22Rv1 (cell line): Measurements from ENCODE around the gene LILRA5.
"Not testable (repeated sequence)": the region's sequence is repeated elsewhere in the genome, so short reads cannot be mapped to it uniquely, and the experiment has no call there.

Source experiments
- H3K27ac ChIP-seq: fragments of 450-650 bp; 2 replicates; pipeline ENCODE4 v1.5.1; 2017
- ZFX ChIP-seq: fragments of 450-650 bp; IDR thresholded peaks from 2 replicates; pipeline ENCODE4 v1.6.1; 2017; ENCODE audit warnings: antibody characterized with exemption, borderline replicate concordance
- TF ChIP-seq, protein P1 (sequence below): fragments of 450-650 bp; IDR thresholded peaks from 2 replicates; pipeline ENCODE4 v1.5.1; 2017; ENCODE audit warnings: mild to moderate bottlenecking

Gene LILRA5

DNA sequence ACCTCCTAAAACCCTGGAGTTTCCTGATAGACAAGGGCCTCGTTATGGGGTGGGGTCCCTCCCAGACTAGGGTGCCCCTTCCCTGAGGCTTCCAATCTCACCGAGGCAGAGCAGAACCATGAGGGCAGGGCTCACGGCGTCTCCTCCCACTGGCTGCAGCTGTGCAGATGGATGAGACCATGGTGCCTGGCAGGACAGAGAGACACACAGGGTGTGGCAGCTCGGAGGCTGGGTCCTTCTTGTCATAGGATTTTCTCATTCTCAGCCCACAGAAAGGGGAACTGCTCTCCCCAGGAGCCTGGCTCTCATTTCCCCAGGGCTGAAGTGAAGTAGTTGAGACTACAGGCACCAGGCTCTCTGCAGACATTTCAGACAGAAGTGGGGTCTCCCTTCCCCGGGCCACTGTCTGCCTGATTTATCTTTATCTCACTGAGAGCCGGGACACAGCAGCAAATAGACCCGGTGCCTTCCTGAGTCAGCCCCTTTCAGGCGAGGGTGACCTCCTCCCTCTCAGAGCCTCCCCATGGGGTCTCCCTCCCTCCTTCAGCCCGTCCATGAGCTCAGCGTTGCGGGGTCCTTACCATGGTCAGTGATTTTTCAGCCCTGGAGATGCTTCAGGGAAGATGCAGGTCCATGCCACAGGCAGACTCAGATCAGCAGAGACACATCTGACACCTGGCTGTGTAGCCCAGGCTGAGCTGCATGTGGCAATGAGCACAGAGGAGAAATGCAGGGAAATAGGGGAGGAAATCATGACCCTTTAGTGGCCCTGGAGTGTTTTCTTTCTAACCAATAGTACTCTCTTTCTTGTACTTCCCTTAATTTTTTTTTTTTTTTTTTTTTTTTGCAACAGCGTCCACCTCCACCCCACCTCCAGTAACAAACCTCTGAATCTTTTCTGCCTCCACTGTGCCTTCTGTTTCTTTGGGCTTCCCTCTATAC lies at the start of gene LILRA5:
LILRA5 (minus strand) TSS at position 731 of the 942 bp plus-strand sequence; CDS start at position 584, 147 bp downstream.
- no peak within 1 kb of the TSS for H3K27ac ChIP-seq
- TF ChIP-seq, protein P1, sequence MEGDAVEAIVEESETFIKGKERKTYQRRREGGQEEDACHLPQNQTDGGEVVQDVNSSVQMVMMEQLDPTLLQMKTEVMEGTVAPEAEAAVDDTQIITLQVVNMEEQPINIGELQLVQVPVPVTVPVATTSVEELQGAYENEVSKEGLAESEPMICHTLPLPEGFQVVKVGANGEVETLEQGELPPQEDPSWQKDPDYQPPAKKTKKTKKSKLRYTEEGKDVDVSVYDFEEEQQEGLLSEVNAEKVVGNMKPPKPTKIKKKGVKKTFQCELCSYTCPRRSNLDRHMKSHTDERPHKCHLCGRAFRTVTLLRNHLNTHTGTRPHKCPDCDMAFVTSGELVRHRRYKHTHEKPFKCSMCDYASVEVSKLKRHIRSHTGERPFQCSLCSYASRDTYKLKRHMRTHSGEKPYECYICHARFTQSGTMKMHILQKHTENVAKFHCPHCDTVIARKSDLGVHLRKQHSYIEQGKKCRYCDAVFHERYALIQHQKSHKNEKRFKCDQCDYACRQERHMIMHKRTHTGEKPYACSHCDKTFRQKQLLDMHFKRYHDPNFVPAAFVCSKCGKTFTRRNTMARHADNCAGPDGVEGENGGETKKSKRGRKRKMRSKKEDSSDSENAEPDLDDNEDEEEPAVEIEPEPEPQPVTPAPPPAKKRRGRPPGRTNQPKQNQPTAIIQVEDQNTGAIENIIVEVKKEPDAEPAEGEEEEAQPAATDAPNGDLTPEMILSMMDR, result no peak
- no peak for TF ChIP-seq ZFX

DNA sequence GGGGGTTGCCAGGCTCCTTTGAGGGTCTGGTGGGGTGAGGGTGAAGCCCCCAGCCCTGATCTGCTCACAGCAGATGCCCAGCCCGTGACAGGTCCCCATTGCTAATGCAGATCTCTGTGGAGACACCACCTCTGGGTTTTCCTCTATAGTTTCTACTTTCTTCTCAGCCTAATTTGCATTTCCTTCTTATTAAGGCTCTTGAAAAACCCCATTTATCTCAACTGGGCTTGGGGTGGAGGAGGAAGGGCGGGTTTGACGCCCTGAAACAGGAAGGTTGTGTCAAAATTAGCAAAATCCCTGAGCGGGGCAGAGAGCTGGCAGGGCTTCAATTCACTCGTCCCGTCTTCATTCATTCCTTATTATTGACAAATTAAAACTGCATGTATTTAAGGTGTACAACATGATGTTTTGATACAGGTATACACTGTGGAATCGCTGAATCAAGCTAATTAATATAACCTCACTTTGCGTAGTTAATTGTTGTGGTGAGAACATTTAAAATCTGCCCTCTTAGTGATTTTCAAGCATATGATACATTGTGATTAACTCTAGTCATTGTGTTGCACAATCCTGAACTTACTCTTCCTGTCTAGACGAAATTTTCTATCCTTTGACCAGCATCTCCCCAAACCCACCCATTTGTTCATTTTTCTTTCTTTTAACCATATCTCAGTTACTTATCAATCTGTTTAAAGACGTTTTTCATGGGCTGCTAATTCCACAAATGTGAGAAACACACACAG lies 48.9 kb upstream of the LILRA5 start:
- not testable (repeated sequence) for H3K27ac ChIP-seq

DNA sequence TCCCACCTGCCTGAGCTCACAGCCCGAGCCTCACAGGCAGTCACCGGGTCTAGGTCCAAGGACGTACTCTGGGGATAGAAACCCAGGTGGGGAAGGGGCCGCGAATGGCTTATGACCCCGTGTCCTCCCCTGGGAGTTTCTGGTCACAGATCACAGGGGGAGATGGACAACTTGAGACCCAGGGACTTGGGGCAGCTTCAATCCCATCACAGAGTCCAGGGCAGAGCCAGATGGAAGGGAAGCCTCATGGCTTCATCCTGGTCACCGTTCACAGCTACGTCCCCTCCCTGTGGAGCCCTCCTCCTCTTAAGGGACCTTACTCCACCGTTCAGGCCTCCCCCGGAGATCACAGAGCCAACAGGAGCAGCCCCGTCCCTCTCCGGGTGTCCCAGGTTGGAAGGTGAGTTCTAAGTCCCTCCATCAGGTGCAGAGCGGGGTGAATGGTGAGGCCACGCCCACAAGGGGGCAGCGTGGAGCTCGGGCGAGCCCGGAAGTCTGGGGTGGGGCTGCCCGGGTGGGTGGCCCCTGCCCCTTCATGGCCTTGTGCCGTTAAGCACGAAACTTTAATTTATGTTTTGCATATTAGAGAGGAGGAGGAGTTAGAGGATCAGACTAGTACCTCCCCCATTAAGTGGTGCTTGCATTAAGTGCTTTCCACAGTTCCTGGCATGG lies 46.3 kb upstream of the LILRA5 start:
- not testable (repeated sequence) for H3K27ac ChIP-seq

DNA sequence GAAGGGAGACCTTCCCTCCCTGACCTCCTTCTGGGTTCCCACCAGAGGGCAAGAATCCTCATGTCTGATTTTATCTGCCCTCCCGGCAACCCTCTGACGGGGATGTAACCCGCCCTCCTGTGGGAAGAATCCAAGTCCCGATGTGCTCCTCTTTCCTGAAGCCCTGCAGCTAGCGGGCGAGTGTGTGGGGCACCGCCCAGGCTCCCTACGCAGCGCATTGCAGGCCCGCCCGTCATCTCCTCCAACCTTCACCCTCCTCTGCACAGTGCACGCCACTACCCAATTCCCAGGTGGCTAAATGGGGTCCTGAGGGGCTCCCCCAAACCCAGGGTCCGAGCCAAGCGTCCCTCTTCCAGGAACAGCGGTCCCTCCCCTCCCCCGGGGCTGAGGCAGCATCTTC lies 44.4 kb upstream of the LILRA5 start:
- TF ChIP-seq, protein P1, result no peak
- no peak for TF ChIP-seq ZFX
- no peak overlapping the region for H3K27ac ChIP-seq

DNA sequence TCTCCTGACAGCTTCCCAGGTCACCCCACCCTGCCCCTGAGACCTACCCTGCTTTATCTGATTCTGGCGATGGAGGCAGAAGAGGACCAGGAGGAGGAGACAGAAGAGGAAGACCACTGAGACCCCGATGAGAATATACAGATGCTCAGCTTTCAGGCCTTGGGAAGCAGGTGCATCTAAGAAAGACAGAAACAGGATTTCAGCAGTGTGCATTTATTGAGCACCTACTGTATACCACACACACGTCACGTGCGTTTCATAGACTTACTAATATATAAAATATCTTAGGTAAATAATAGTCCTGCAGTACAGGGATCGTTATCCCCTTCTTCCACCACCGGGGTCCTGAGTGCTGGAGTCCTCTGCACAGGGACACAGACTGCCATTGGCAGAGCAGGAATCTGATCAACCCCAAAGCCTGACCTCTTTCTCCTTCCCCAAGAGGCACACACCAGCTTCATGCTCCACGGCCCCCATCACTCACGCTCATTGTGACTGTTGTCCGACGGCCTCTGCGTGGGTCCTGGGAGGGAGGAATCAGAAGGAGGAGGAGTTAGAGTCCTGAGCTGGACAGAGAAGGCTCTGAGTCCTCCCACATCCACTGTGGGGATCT lies 43.6 kb upstream of the LILRA5 start:
- TF ChIP-seq, protein P1, result no peak
- TF ChIP-seq ZFX, result no peak
- H3K27ac ChIP-seq, result no peak overlapping the region

DNA sequence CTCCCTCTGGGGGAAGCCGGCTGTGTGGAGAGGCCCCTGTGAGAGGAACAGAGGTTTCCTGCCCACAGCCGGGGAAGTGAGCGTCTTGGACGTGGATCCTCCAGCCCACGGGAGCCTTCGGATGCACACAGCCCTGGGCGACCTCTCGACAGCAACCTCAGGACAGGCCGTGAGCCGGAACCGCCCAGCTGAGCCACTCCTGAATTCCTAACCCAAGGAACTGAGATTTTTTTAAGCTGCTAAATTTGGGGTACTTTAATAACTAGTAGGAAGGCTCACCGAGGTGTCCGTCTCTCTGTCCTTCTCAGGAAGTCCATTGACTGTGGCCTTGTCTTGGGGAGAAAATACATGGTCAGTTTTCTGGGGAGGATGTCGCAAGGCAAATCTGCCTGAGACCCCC lies 42.7 kb upstream of the LILRA5 start:
- TF ChIP-seq ZFX, result no peak
- TF ChIP-seq, protein P1, result no peak
- H3K27ac ChIP-seq, result no peak overlapping the region

DNA sequence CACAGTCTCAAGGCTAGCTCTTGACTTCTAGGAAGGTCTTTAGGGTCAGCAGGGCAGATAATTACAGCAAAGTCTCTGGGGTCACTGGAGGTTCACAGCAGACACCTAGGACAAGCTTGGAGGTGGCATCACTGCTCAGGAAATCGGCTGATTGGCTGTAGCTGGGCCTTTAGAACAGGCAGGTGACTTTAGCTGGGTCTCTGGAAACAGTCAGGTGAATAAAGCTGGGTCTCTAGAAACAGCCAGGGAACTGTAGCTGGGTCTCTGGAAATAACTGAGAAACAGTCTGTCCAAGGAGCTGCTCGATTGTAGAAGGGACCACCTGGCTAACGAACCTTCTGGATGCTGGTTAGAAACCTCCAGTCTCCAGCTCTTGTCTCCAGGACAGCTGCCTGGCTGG lies 41.8 kb upstream of the LILRA5 start:
- H3K27ac ChIP-seq, result no peak overlapping the region
- TF ChIP-seq, protein P1, result no peak
- no peak for TF ChIP-seq ZFX
